Calu3 (cell line): ENCODE data around the gene LOXL3. TPM values are rescaled to one million over a fixed set of nuclear protein-coding genes. Genes with fewer than 3 reads are reported as not detected.

ENCODE experiments used
- BruUV-seq: library from RNA; stranded (reverse); fragments of 400-500 nt; replicated peaks from 2 replicates; lab custom pipeline; 2021; lab: Mats Ljungman, UMichigan
- CTCF ChIA-PET: fragments of 300-600 bp; sonication (Branson Sonifier 250); formaldehyde crosslinking; loops from one replicate; lab custom pipeline; 2022; ENCODE audit warnings: antibody characterized with exemption; lab: Charles Lee
- DNase-seq: peaks from one replicate; pipeline ENCODE4 v3.0.0; 2022
- H3K27ac Mint-ChIP-seq: one replicate; pipeline ENCODE4 v1.8.0; 2022; ENCODE audit warnings: mixed read lengths; ENCODE audit not compliant: unreplicated experiment
- H3K27me3 Mint-ChIP-seq: one replicate; pipeline ENCODE4 v1.8.0; 2022; ENCODE audit warnings: mixed read lengths; ENCODE audit not compliant: unreplicated experiment
- H3K36me3 Mint-ChIP-seq: one replicate; pipeline ENCODE4 v1.8.0; 2022; ENCODE audit warnings: mild to moderate bottlenecking, moderate library complexity, mixed read lengths; ENCODE audit not compliant: insufficient read depth, unreplicated experiment
- H3K4me1 Mint-ChIP-seq: one replicate; pipeline ENCODE4 v1.8.0; 2022; ENCODE audit warnings: mild to moderate bottlenecking, low read depth, mixed read lengths; ENCODE audit not compliant: unreplicated experiment
- H3K4me3 Mint-ChIP-seq: one replicate; pipeline ENCODE4 v1.8.0; 2022; ENCODE audit warnings: mild to moderate bottlenecking, low read depth, moderate library complexity, mixed read lengths; ENCODE audit not compliant: unreplicated experiment
- H3K9me3 Mint-ChIP-seq: one replicate; pipeline ENCODE4 v1.8.0; 2022; ENCODE audit warnings: low read depth, mixed read lengths; ENCODE audit not compliant: unreplicated experiment
- intact Hi-C: fragments of 100-400 bp; cut with micrococcal nuclease; formaldehyde crosslinking; loops from one replicate; pipeline ENCODE4 v1.10.0; 2022; ENCODE audit not compliant: unreplicated experiment
- total RNA-seq: library from RNA; stranded (reverse); gene quantifications from 2 replicates; pipeline ENCODE4 v1.2.3, GENCODE V29; 2022
- TF ChIP-seq, protein P1 (sequence below): fragments of 200-600 bp; IDR thresholded peaks from one replicate; pipeline ENCODE4 v1.8.0; 2022; ENCODE audit warnings: antibody characterized with exemption; ENCODE audit not compliant: unreplicated experiment

Gene LOXL3
- total RNA-seq, 1 experiment from 2014 or later = 1.2 TPM

DNA sequence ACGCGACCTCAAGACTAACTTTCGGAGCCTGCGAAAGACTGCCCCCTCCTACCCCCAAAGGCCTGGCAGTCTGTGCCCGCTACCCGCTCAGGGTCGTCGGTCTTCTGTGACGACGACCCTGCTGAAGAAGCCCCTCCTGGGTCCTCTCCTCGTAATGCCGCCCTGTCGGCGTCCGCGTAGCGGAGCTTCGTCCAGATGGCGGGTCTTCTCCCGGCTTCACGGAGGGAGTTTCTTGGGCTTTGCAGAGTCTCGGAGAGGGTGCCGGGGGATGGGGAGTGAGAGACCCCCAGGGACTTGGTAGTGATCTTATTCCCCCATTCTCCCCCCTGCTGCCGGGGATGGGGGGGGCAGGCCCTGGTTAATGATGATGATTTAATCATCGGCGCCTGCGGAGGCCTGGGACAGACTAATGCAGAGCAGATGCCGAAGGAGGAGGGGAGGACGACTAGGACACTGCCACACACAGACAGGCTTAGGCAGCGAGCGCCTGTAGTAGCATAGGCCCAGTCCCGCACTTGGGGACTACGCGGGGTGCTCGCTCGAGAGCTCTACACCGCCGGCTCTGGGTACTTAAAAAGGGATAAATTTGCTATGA lies 45.7 kb downstream of the LOXL3 start:
- Mint-ChIP-seq H3K27me3 (peaks cover 45% of the 10 kb centered on the region), H3K4me1 (peaks cover 26% of the 10 kb centered on the region), H3K9me3 (no peaks in the 10 kb centered on the region), H3K36me3 (peaks cover 43% of the 10 kb centered on the region), H3K27ac (peak overlapping the region; percentile 100), H3K4me3 (peak overlapping the region; percentile 97)
- CTCF ChIA-PET = interaction anchor here (0.7 to 1.7 kb wide), 2 partner anchors 25 to 28 kb away, joined by 5 to 6 read pairs; partner anchors contain the start of genes CCDC142 and TTC31
- no TSS peak for BruUV-seq
- intact Hi-C loops = loop anchor here (2.0 kb wide), 1 partner anchor 21 kb away; the partner anchor contains the start of genes AUP1 and HTRA2
- peak; percentile 41 for DNase-seq
- TF ChIP-seq, protein P1, sequence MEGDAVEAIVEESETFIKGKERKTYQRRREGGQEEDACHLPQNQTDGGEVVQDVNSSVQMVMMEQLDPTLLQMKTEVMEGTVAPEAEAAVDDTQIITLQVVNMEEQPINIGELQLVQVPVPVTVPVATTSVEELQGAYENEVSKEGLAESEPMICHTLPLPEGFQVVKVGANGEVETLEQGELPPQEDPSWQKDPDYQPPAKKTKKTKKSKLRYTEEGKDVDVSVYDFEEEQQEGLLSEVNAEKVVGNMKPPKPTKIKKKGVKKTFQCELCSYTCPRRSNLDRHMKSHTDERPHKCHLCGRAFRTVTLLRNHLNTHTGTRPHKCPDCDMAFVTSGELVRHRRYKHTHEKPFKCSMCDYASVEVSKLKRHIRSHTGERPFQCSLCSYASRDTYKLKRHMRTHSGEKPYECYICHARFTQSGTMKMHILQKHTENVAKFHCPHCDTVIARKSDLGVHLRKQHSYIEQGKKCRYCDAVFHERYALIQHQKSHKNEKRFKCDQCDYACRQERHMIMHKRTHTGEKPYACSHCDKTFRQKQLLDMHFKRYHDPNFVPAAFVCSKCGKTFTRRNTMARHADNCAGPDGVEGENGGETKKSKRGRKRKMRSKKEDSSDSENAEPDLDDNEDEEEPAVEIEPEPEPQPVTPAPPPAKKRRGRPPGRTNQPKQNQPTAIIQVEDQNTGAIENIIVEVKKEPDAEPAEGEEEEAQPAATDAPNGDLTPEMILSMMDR = no peak

GRCh38 chr2:74507145-74507925 lies 46.4 kb downstream of the LOXL3 start, which contains the start of gene PCGF1:
TSS of gene PCGF1 (minus strand) at chr2:74507695. CDS start at chr2:74507668, 27 bp downstream.
- peak within 1 kb of the TSS; percentile 100 for H3K27ac Mint-ChIP-seq
- H3K4me3 Mint-ChIP-seq = peak within 1 kb of the TSS; percentile 97
- BruUV-seq = no TSS peak
- CTCF ChIA-PET = interaction anchor here (0.7 to 1.7 kb wide), 5 partner anchors 18 to 29 kb away, joined by 3 to 6 read pairs (median 3); partner anchors contain the start of genes CCDC142 and TTC31
- no peaks in the 10 kb centered on the region for H3K9me3 Mint-ChIP-seq
- H3K4me1 Mint-ChIP-seq = peaks cover 27% of the 10 kb centered on the region
- peaks cover 38% of the 10 kb centered on the region for H3K27me3 Mint-ChIP-seq
- peak; percentile 98 for DNase-seq
- TF ChIP-seq, protein P1 = no peak
- intact Hi-C loops = loop anchor here (2.0 kb wide), 1 partner anchor 21 kb away; the partner anchor contains the start of genes AUP1 and HTRA2
- peaks cover 50% of the 10 kb centered on the region for H3K36me3 Mint-ChIP-seq

- TF ChIP-seq, protein P1 = no peak
- intact Hi-C loops = loop anchor here (2.0 kb wide), 1 partner anchor 23 kb away; the partner anchor contains the start of genes AUP1 and HTRA2
- H3K4me1 Mint-ChIP-seq = peaks cover 41% of the 10 kb centered on the region
- H3K27ac Mint-ChIP-seq = no peak overlapping the region
- peaks cover 21% of the 10 kb centered on the region for H3K27me3 Mint-ChIP-seq
- BruUV-seq = no TSS peak
- CTCF ChIA-PET = interaction anchor here (0.7 to 1.2 kb wide), 2 partner anchors 20 to 27 kb away, joined by 3 read pairs; partner anchors contain the start of gene DQX1
- H3K4me3 Mint-ChIP-seq = peak overlapping the region; percentile 84
- no peaks in the 10 kb centered on the region for H3K9me3 Mint-ChIP-seq
- peaks cover 60% of the 10 kb centered on the region for H3K36me3 Mint-ChIP-seq
- no peak for DNase-seq
Observed at GRCh38 chr2:74505448-74506246, 48.1 kb downstream of the LOXL3 start.

DNA sequence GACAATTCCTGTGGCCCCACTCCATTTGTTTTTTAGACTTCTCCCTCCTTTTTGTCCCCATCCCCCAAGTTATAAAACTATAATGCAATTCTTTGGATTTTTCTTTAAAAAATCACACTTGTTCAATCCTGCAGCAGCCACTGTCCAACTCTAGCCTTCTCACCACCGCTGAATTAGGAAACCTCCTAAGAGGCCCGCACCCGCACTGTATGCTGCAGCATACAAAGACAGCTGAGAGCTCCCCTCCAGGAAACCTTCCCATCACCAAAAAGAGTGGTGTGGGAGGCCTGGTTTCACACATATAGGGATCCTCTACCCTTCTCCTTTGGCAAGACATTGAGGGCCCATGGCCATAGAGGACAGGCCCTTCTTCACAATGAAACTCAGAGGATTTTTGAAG lies 49.2 kb downstream of the LOXL3 start:
- TSS peak; percentile 42 for BruUV-seq
- Mint-ChIP-seq H3K9me3 (no peaks in the 10 kb centered on the region), H3K4me1 (peaks cover 41% of the 10 kb centered on the region), H3K27ac (peak overlapping the region; percentile 27), H3K36me3 (peaks cover 60% of the 10 kb centered on the region), H3K4me3 (peak overlapping the region; percentile 84), H3K27me3 (peaks cover 11% of the 10 kb centered on the region)
- TF ChIP-seq, protein P1 = no peak
- CTCF ChIA-PET = no interaction called here
- intact Hi-C loops = no loop called here
- DNase-seq = no peak
